ENCODE measurements around the gene GSTA2. TPM values are rescaled to one million over a fixed set of nuclear protein-coding genes. Genes with fewer than 3 reads are reported as not detected.

Gene GSTA2
- total and polyA plus RNA-seq, 2 of the 13 experiments (the other 11 are each of a cell fraction or from before 2014, with no cell fraction given), result 0.75 to 13.7 TPM

DNA sequence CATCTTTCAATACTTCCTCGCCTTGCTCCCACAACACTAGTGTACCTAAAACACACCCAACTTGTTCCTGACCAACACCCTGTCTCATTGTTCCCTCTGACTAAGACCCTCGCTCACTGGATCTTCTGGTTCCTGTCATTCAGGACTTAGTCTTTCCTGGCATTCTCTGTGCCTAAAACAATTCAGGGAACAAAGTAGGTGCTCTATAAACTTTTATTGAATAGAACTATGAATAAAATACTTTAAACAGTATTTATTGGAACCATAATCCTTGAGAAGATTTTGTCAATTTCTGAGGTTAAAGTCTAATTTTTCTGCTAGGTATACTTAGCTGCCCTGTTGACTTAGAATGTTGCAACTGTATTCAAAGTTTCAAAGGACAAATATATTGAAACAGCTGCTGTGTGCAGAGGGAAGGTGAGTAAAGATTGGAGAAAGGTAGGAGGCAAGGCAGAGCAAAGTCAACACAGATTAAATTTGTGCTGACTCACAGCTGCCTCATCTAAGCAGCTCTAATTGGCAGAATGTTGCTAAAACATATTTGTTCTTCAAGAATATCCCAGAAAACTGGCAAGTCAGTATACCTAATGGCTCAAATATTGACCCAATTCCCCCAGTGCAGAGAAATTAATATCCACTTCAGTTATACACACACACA, 37.6 kb downstream of the GSTA2 start (continued):
- TF ChIP-seq, protein P1, sequence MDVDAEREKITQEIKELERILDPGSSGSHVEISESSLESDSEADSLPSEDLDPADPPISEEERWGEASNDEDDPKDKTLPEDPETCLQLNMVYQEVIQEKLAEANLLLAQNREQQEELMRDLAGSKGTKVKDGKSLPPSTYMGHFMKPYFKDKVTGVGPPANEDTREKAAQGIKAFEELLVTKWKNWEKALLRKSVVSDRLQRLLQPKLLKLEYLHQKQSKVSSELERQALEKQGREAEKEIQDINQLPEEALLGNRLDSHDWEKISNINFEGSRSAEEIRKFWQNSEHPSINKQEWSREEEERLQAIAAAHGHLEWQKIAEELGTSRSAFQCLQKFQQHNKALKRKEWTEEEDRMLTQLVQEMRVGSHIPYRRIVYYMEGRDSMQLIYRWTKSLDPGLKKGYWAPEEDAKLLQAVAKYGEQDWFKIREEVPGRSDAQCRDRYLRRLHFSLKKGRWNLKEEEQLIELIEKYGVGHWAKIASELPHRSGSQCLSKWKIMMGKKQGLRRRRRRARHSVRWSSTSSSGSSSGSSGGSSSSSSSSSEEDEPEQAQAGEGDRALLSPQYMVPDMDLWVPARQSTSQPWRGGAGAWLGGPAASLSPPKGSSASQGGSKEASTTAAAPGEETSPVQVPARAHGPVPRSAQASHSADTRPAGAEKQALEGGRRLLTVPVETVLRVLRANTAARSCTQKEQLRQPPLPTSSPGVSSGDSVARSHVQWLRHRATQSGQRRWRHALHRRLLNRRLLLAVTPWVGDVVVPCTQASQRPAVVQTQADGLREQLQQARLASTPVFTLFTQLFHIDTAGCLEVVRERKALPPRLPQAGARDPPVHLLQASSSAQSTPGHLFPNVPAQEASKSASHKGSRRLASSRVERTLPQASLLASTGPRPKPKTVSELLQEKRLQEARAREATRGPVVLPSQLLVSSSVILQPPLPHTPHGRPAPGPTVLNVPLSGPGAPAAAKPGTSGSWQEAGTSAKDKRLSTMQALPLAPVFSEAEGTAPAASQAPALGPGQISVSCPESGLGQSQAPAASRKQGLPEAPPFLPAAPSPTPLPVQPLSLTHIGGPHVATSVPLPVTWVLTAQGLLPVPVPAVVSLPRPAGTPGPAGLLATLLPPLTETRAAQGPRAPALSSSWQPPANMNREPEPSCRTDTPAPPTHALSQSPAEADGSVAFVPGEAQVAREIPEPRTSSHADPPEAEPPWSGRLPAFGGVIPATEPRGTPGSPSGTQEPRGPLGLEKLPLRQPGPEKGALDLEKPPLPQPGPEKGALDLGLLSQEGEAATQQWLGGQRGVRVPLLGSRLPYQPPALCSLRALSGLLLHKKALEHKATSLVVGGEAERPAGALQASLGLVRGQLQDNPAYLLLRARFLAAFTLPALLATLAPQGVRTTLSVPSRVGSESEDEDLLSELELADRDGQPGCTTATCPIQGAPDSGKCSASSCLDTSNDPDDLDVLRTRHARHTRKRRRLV (CRISPR knock-in tag; IDR thresholded peaks at IDR 0.05), result peak; percentile 62; the same call in 1 of the 2 replicates
- TF ChIP-seq ZNF17 (CRISPR knock-in tag; IDR thresholded peaks at IDR 0.05) (no peak), ZSCAN29 (CRISPR knock-in tag; conservative IDR thresholded peaks at IDR 0.05) (peak; percentile 81; the same call in 1 of the 2 replicates), NONO (IDR thresholded peaks at IDR 0.05) (no peak), NONO (CRISPR knock-in tag; conservative IDR thresholded peaks at IDR 0.05) (peak; percentile 98), ZFYVE20 (CRISPR knock-in tag; IDR thresholded peaks at IDR 0.05; ENCODE audit: borderline replicate concordance, low read depth) (no peak), FIP1L1 (IDR thresholded peaks at IDR 0.05; ENCODE audit: borderline replicate concordance, insufficient read depth, low read depth, low read length) (no peak), ONECUT2 (CRISPR knock-in tag; IDR thresholded peaks at IDR 0.05) (peak; percentile 90), SRY (CRISPR knock-in tag; IDR thresholded peaks at IDR 0.05) (no peak; the same call in 1 of the 2 replicates), TIGD3 (CRISPR knock-in tag; IDR thresholded peaks at IDR 0.05; ENCODE audit: borderline replicate concordance) (peak; percentile 75; the same call in 1 of the 2 replicates), ZNF550 (CRISPR knock-in tag; IDR thresholded peaks at IDR 0.05; ENCODE audit: borderline replicate concordance) (no peak), ZSCAN21 (CRISPR knock-in tag; IDR thresholded peaks at IDR 0.05; ENCODE audit: borderline replicate concordance) (peak; percentile 71), RFXANK (CRISPR knock-in tag; IDR thresholded peaks at IDR 0.05) (0 out of 2 replicates have a peak, but pooled peaks have one; percentile 66), NFAT5 (CRISPR knock-in tag; IDR thresholded peaks at IDR 0.05) (no peak), U2AF1 (optimal IDR thresholded peaks at IDR 0.05; ENCODE audit: low read depth, low read length) (no peak), KLF11 (CRISPR knock-in tag; IDR thresholded peaks at IDR 0.05) (peak; percentile 87), TSC22D2 (CRISPR knock-in tag; IDR thresholded peaks at IDR 0.05; ENCODE audit: borderline replicate concordance) (0 out of 2 replicates have a peak, but pooled peaks have one; percentile 77), PHF20 (CRISPR knock-in tag; IDR thresholded peaks at IDR 0.05) (no peak)
